AG10803 (cell line): ENCODE measurements around the gene PEX5L.
"Not testable (repeated sequence)": the region's sequence is repeated elsewhere in the genome, so short reads cannot be mapped to it uniquely, and the experiment has no call there.

Experiments used
- DNase-seq: peaks from one replicate; pipeline ENCODE4 v3.0.0; 2010; ENCODE audit warnings: low read depth
- H3K4me3 ChIP-seq: 2 replicates; pipeline ENCODE4 v1.5.1; 2011; ENCODE audit warnings: mild to moderate bottlenecking, low read length, control low read depth
- TF ChIP-seq, protein P1 (sequence below): conservative IDR thresholded peaks from 2 replicates; pipeline ENCODE4 v1.5.1; 2011; ENCODE audit warnings: mild to moderate bottlenecking, low read length, control low read depth, inconsistent platforms

Gene PEX5L

DNA sequence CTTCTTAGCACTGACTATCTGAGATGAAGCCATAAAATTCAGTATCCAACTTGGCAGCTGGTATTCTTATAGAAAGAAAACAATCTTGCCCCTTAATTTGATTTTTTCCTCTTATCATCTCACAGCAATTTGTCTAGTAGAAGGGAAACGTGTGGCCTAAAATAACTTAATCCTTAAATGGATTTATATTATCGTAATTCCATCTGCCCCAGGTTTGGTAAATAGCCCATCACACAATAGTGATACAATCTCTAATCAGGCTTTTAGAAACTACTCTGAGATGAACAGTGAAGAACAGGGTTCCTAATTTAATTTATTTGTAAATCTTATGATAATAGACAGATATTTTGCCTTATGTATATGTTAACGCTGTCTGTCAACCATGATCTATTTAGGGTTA is 24.8 kb downstream of the PEX5L start:
- TF ChIP-seq, protein P1, sequence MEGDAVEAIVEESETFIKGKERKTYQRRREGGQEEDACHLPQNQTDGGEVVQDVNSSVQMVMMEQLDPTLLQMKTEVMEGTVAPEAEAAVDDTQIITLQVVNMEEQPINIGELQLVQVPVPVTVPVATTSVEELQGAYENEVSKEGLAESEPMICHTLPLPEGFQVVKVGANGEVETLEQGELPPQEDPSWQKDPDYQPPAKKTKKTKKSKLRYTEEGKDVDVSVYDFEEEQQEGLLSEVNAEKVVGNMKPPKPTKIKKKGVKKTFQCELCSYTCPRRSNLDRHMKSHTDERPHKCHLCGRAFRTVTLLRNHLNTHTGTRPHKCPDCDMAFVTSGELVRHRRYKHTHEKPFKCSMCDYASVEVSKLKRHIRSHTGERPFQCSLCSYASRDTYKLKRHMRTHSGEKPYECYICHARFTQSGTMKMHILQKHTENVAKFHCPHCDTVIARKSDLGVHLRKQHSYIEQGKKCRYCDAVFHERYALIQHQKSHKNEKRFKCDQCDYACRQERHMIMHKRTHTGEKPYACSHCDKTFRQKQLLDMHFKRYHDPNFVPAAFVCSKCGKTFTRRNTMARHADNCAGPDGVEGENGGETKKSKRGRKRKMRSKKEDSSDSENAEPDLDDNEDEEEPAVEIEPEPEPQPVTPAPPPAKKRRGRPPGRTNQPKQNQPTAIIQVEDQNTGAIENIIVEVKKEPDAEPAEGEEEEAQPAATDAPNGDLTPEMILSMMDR: no peak
- H3K4me3 ChIP-seq: no peak overlapping the region

GRCh38 chr3:180008318-180008717 is 28.4 kb downstream of the PEX5L start:
- not testable (repeated sequence) for DNase-seq, H3K4me3 ChIP-seq

More for the DNA sequence above, 24.8 kb downstream of the PEX5L start:
- DNase-seq: no peak

DNA sequence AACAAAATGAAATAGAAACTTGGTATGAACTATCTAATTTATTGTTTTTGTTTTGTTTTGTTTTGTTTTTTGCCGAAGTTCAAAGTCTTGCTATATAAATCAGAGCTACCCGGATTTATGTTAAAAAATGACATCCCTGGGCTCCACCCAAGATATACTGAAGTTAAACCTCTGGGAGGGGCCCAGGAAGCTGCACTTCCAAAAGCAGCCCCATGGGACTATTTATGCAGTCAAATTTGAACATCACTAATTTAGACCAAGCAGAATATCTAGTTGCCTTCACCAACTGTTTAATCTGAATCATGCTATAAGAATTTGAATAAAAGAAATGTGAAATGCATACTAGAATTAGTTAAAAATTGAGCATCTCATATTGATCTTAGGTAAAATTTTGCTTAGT is 32.2 kb downstream of the PEX5L start:
- no peak for DNase-seq
- TF ChIP-seq, protein P1: no peak
- no peak overlapping the region for H3K4me3 ChIP-seq

DNA sequence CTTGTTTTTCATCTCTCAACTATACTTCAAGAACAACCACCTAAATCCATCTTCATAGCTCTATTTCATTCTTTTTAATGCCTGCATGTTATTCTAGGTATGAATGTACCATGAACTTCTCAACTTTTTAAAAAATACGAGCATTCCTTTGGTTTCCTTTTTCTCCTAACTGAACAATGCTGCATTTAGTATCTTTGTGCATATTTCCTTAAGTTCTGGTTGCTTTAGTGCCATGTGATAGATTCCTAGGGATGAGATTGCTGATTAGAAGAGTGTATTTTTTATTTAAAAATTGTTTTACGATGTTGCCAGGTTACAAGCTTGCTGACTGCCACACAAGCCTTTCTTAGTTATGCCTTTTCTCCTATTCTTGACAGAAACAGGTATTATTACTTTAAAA is 34.7 kb downstream of the PEX5L start:
- no peak for DNase-seq
- TF ChIP-seq, protein P1: no peak

DNA sequence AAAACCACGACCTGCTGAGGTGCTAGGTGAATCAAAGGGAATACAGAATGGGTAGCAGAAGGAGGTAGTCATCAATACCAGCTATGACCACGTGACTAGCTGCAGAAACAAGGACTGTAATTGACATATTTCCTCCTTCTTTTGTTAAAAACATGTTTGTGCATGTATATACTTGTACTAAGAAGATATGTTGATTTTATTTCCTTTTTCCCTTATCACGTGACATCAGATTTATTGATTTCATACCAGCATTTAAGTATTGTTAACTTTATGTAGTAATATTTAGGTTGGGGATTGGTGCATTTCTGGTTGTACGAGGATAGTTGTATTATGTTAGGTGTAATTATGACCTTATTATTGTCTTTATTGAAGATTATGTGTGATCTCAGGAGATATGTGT is 36.2 kb downstream of the PEX5L start:
- no peak overlapping the region for H3K4me3 ChIP-seq
- TF ChIP-seq, protein P1: no peak
- DNase-seq: no peak

More for the DNA sequence above, 34.7 kb downstream of the PEX5L start:
- no peak overlapping the region for H3K4me3 ChIP-seq

- TF ChIP-seq, protein P1: no peak
- DNase-seq: no peak
- H3K4me3 ChIP-seq: no peak overlapping the region
Measured at GRCh38 chr3:179995406-179995805, 41.3 kb downstream of the PEX5L start.

GRCh38 chr3:179991883-179992282 is 44.9 kb downstream of the PEX5L start:
- H3K4me3 ChIP-seq: no peak overlapping the region
- TF ChIP-seq, protein P1: no peak
- DNase-seq: no peak

DNA sequence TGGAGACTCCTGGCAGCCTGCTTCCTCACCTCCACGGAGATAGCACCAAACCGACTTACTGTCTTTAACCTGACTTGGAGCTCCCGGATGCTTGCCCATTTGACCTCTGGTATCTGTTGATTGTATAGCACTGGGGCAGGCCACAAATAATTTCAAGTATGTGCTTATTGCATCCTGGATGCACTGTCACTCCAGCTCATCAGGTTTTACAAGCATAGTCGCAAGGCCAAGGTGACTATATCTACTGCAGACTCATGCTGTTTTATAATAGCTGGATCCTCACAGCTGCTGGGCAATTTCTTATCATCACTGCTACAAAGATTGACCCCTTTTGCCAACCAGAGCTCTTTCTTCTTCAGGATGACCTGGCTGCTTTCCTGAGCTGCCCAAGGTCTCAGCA is 45.6 kb downstream of the PEX5L start:
- no peak for DNase-seq
- TF ChIP-seq, protein P1: no peak
- H3K4me3 ChIP-seq: no peak overlapping the region
